Panc1 (cell line): ENCODE data around the gene NUDT9. TPM values are rescaled to one million over a fixed set of nuclear protein-coding genes. Genes with fewer than 3 reads are reported as not detected.
"Not testable (repeated sequence)": the region's sequence is repeated elsewhere in the genome, so short reads cannot be mapped to it uniquely, and the experiment has no call there.

Source experiments
- ATAC-seq: fragments of 200-7000 bp; cut with Tn5 transposase; 2 replicates; pipeline ENCODE4 v1.9.1; 2020; ENCODE audit warnings: mild to moderate bottlenecking, moderate library complexity
- BruUV-seq: library from RNA; stranded (reverse); fragments of 400-500 nt; replicated peaks from 2 replicates; lab custom pipeline; 2021; lab: Mats Ljungman, UMichigan
- CTCF ChIA-PET: fragments of 300-600 bp; sonication (Branson Sonifier 250); formaldehyde crosslinking; loops from one replicate; lab custom pipeline; 2022; ENCODE audit warnings: antibody characterized with exemption; lab: Charles Lee
- POLR2A ChIA-PET: fragments of 300-600 bp; sonication (Branson Sonifier 250); formaldehyde crosslinking; loops from one replicate; lab custom pipeline; 2022; ENCODE audit warnings: antibody characterized with exemption; lab: Charles Lee
- DNase-seq: peaks from one replicate; pipeline ENCODE4 v3.0.0-alpha.2; 2010; ENCODE audit warnings: low read depth, low spot score
- H3K27ac ChIP-seq: 2 replicates; pipeline ENCODE4 v1.5.1; 2011; ENCODE audit warnings: mild to moderate bottlenecking, low read length, inconsistent platforms
- H3K27me3 ChIP-seq: fragments of 200-500 bp; sonication (Bioruptor generic); 2 replicates; pipeline ENCODE4 v1.6.0; 2014; ENCODE audit warnings: low read length, inconsistent platforms; ENCODE audit not compliant: control insufficient read depth, insufficient read depth
- H3K36me3 ChIP-seq: fragments of 200-500 bp; sonication (Bioruptor generic); 2 replicates; pipeline ENCODE4 v1.5.1; 2014; ENCODE audit warnings: inconsistent platforms, mild to moderate bottlenecking, low read length, moderate library complexity; ENCODE audit not compliant: control insufficient read depth, insufficient read depth
- H3K4me1 ChIP-seq: 2 replicates; pipeline ENCODE4 v1.5.1; 2011; ENCODE audit warnings: inconsistent platforms, mild to moderate bottlenecking, low read length, moderate library complexity; ENCODE audit not compliant: control insufficient read depth, insufficient read depth
- H3K4me3 ChIP-seq, 2 experiments: 2 replicates each; pipeline ENCODE4 v1.5.1; 2011 to 2012; ENCODE audit warnings: low read depth in 2 of 2, low read length in 2 of 2, mild to moderate bottlenecking in 2 of 2, inconsistent platforms in 1 of 2, moderate library complexity in 1 of 2
- H3K9me3 ChIP-seq: fragments of 200-500 bp; sonication (Bioruptor generic); 2 replicates; pipeline ENCODE4 v1.5.1; 2014; ENCODE audit warnings: low read depth, mild to moderate bottlenecking, inconsistent platforms, low read length, moderate library complexity; ENCODE audit not compliant: control insufficient read depth, insufficient read depth
- POLR2AphosphoS5 ChIP-seq: IDR thresholded peaks from 2 replicates; pipeline ENCODE4 v1.6.1; 2012; ENCODE audit warnings: mild to moderate bottlenecking, low read depth, low read length, moderate library complexity
- SIN3A ChIP-seq: IDR thresholded peaks from 2 replicates; pipeline ENCODE4 v1.6.1; 2012; ENCODE audit warnings: low read depth, mild to moderate bottlenecking, low read length, moderate library complexity, borderline replicate concordance; ENCODE audit not compliant: insufficient read depth
- TCF7L2 ChIP-seq: IDR thresholded peaks from 2 replicates; pipeline ENCODE4 v1.6.1; 2011; ENCODE audit warnings: mild to moderate bottlenecking, low read depth, low read length, inconsistent platforms
- in situ Hi-C: cut with HindIII; loops from 2 replicates; pipeline ENCODE4 v1.10.0; 2016; ENCODE audit warnings: low sequenced_read_pairs, low pct_unique_long_range_greater_than_20kb
- intact Hi-C: fragments of 100-400 bp; cut with micrococcal nuclease; formaldehyde crosslinking; loops from one replicate; pipeline ENCODE4 v1.10.0; 2022; ENCODE audit not compliant: unreplicated experiment
- total RNA-seq: library from RNA; stranded (reverse); gene quantifications from one replicate; pipeline ENCODE4 v1.2.1, GENCODE V29; 2021; ENCODE audit not compliant: unreplicated experiment
- TF ChIP-seq, protein P1 (sequence below), 2 experiments: IDR thresholded peaks; 2 replicates each; pipeline ENCODE4 v1.6.1; 2011 to 2012; ENCODE audit warnings: low read depth in 2 of 2, control low read depth in 1 of 2, low read length in 1 of 2, mild to moderate bottlenecking in 1 of 2, moderate library complexity in 1 of 2; ENCODE audit not compliant: insufficient read depth in 1 of 2
- TF ChIP-seq, protein P2 (sequence below): fragments of 450-650 bp; IDR thresholded peaks from 2 replicates; pipeline ENCODE4 v1.5.1; 2017; ENCODE audit warnings: mild to moderate bottlenecking

Gene NUDT9
- total RNA-seq, 1 experiment from 2014 or later: 21.7 TPM

DNA sequence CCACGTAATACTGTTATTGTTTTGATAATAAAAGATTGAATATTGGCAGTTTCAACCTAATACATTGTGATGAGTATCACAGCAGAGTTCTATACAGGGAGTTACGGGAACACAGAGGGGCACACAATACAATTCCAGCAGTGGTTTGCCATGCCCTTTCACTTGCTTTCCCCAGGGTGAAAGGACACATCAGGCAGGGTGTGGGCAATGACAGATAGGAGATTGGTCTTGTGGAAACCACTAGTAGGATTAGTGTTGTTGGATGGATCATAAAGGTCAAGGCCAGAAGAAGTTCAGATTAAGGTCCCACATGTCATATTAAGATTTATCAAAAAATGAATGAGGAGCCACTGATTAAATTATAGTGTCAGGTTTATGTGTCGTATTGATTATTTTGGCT is 39.4 kb upstream of the NUDT9 start:
- DNase-seq (no peak), ATAC-seq (no peak)
- no peak overlapping the region for H3K4me3 ChIP-seq
- H3K4me1 ChIP-seq: peaks cover 3% of the 10 kb centered on the region; the same call in 1 of the 2 replicates
- H3K27me3 ChIP-seq: no peaks in the 10 kb centered on the region
- H3K9me3 ChIP-seq: no peaks in the 10 kb centered on the region
- intact Hi-C loops (no loop called here), in situ Hi-C loops (no loop called here)
- ChIA-PET POLR2A (no interaction called here), CTCF (no interaction called here)
- H3K27ac ChIP-seq: no peak overlapping the region
- TF ChIP-seq, protein P1, sequence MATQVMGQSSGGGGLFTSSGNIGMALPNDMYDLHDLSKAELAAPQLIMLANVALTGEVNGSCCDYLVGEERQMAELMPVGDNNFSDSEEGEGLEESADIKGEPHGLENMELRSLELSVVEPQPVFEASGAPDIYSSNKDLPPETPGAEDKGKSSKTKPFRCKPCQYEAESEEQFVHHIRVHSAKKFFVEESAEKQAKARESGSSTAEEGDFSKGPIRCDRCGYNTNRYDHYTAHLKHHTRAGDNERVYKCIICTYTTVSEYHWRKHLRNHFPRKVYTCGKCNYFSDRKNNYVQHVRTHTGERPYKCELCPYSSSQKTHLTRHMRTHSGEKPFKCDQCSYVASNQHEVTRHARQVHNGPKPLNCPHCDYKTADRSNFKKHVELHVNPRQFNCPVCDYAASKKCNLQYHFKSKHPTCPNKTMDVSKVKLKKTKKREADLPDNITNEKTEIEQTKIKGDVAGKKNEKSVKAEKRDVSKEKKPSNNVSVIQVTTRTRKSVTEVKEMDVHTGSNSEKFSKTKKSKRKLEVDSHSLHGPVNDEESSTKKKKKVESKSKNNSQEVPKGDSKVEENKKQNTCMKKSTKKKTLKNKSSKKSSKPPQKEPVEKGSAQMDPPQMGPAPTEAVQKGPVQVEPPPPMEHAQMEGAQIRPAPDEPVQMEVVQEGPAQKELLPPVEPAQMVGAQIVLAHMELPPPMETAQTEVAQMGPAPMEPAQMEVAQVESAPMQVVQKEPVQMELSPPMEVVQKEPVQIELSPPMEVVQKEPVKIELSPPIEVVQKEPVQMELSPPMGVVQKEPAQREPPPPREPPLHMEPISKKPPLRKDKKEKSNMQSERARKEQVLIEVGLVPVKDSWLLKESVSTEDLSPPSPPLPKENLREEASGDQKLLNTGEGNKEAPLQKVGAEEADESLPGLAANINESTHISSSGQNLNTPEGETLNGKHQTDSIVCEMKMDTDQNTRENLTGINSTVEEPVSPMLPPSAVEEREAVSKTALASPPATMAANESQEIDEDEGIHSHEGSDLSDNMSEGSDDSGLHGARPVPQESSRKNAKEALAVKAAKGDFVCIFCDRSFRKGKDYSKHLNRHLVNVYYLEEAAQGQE (IDR thresholded peaks at IDR 0.05; ENCODE audit: insufficient read depth in 1 of 2, low read depth in 2 of 2, low read length in 1 of 2): no peak
- TF ChIP-seq TCF7L2 (no peak), SIN3A (no peak), POLR2AphosphoS5 (no peak)
- TF ChIP-seq, protein P2, sequence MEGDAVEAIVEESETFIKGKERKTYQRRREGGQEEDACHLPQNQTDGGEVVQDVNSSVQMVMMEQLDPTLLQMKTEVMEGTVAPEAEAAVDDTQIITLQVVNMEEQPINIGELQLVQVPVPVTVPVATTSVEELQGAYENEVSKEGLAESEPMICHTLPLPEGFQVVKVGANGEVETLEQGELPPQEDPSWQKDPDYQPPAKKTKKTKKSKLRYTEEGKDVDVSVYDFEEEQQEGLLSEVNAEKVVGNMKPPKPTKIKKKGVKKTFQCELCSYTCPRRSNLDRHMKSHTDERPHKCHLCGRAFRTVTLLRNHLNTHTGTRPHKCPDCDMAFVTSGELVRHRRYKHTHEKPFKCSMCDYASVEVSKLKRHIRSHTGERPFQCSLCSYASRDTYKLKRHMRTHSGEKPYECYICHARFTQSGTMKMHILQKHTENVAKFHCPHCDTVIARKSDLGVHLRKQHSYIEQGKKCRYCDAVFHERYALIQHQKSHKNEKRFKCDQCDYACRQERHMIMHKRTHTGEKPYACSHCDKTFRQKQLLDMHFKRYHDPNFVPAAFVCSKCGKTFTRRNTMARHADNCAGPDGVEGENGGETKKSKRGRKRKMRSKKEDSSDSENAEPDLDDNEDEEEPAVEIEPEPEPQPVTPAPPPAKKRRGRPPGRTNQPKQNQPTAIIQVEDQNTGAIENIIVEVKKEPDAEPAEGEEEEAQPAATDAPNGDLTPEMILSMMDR: no peak
- no TSS peak for BruUV-seq
- H3K36me3 ChIP-seq: peaks cover 2% of the 10 kb centered on the region; the same call in 1 of the 2 replicates

DNA sequence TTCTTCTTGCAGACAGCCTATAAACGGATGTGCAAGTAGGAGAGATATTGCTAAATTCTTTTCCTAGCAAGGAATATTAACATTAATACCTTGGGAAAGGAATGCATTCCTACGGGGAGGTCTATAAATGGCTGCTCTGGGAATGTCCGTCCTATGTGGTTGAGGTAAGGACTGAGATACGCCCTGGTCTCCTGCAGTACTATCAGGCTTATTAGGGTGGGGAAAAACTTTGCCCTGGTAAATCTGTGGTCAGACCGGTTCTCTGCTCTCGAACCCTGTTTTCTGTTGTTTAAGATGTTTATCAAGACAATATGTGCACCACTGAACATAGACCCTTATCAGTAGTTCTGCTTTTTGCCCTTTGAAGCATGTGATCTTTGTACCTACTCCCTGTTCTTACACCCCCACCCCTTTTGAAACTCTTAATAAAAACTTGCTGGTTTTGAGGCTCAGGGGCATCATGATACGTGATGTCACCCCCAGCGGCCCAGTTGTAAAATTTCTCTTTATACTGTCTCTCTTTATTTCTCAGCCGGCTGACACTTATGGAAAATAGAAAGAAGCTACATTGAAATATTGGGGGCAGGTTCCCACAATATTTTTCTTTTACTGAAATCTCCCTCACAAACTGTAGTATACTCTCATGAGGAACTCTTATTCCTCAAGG is 37.8 kb upstream of the NUDT9 start:
- CTCF ChIA-PET, H3K4me1 ChIP-seq, BruUV-seq, POLR2A ChIA-PET, in situ Hi-C loops, H3K4me3 ChIP-seq, DNase-seq, H3K27me3 ChIP-seq, H3K27ac ChIP-seq, H3K36me3 ChIP-seq, H3K9me3 ChIP-seq, ATAC-seq: not testable (repeated sequence)
- intact Hi-C loops: loop anchor here (5.0 kb wide), 1 partner anchor 38 kb away; the partner anchor contains the start of gene NUDT9

DNA sequence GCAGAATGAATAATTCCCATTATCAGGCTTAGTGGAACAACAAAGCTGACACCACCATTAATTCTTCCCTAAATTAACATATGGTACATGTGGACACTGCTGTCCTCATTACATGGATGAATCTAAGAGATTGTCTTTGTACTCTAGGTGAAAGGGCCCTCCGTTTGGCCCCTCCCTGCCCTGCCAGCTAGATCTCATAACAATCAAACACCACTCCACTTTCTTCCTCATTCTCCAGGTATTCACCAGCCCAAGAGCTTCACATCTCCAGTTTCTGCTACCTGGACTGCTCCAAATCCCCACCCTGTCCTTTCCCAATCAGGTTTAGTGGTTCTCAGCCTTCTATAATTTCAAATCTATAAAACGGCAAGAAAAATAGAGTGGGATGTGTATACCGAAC is 35.1 kb upstream of the NUDT9 start:
- intact Hi-C loops (loop anchor here (5.0 kb wide), 1 partner anchor 35 kb away; the partner anchor contains the start of gene NUDT9), in situ Hi-C loops (no loop called here)
- TF ChIP-seq, protein P1 (IDR thresholded peaks at IDR 0.05; ENCODE audit: insufficient read depth in 1 of 2, low read depth in 2 of 2, low read length in 1 of 2): no peak
- no peak for TF ChIP-seq SIN3A
- TF ChIP-seq, protein P2: no peak
- no peak for TF ChIP-seq TCF7L2
- TF ChIP-seq POLR2AphosphoS5: no peak
- BruUV-seq: no TSS peak
- Histone ChIP-seq H3K36me3 (peaks cover 6% of the 10 kb centered on the region; the same call in 1 of the 2 replicates), H3K9me3 (no peaks in the 10 kb centered on the region), H3K4me1 (peaks cover 8% of the 10 kb centered on the region; the same call in 1 of the 2 replicates), H3K27me3 (no peaks in the 10 kb centered on the region), H3K27ac (no peak overlapping the region), H3K4me3 (no peak overlapping the region)
- ChIA-PET CTCF (interaction anchor here (0.6 kb wide), 1 partner anchor 38 kb away, joined by 4 read pairs; no protein-coding TSS in a partner anchor), POLR2A (interaction anchor here (0.7 kb wide), 1 partner anchor 53 kb away, joined by 6 read pairs; no protein-coding TSS in a partner anchor)
- ATAC-seq: no peak
- no peak for DNase-seq
